Natural killer cell (primary cell): ENCODE data around the gene ZNF398. TPM values are rescaled to one million over a fixed set of nuclear protein-coding genes. Genes with fewer than 3 reads are reported as not detected.

ENCODE experiments used
- ATAC-seq, 3 donors: fragments of 150-1000 bp in 2 of 3; fragments of 200-7000 bp in 1 of 3; cut with Tn5 transposase; 1 replicate in 1 of 3; 2 replicates in 2 of 3; pipeline ENCODE4 v1.10.0; 2021; ENCODE audit warnings: mild to moderate bottlenecking in 2 of 3, moderate library complexity in 2 of 3
- DNase-seq, 2 donors: peaks; one replicate each; pipeline versions ENCODE4 v3.0.0 to v3.0.0-alpha.2; 2013 to 2021; ENCODE audit warnings: mixed read lengths in 1 of 2
- H3K27ac ChIP-seq: one replicate; pipeline ENCODE4 v1.5.1; 2013; ENCODE audit warnings: mild to moderate bottlenecking, low read length
- H3K27me3 ChIP-seq: one replicate; pipeline ENCODE4 v1.6.1; 2013; ENCODE audit warnings: low read length; ENCODE audit not compliant: control insufficient read depth, insufficient read depth
- H3K36me3 ChIP-seq: one replicate; pipeline ENCODE4 v1.6.1; 2013; ENCODE audit warnings: low read length; ENCODE audit not compliant: control insufficient read depth, insufficient read depth
- H3K4me1 ChIP-seq: one replicate; pipeline ENCODE4 v1.6.1; 2013; ENCODE audit warnings: low read length; ENCODE audit not compliant: control insufficient read depth, insufficient read depth
- H3K4me3 ChIP-seq: one replicate; pipeline ENCODE4 v1.5.1; 2013; ENCODE audit warnings: low read length
- H3K9me3 ChIP-seq: one replicate; pipeline ENCODE4 v1.6.1; 2013; ENCODE audit warnings: low read length; ENCODE audit not compliant: control insufficient read depth, insufficient read depth
- H3K27ac Mint-ChIP-seq, 2 donors: one replicate each; pipeline ENCODE4 v1.8.0; 2022; ENCODE audit warnings: mild to moderate bottlenecking in 2 of 2, mixed read lengths in 2 of 2, moderate library complexity in 1 of 2
- H3K27me3 Mint-ChIP-seq, 2 donors: one replicate each; pipeline ENCODE4 v1.8.0; 2022; ENCODE audit warnings: low read depth in 2 of 2, mixed read lengths in 2 of 2
- H3K36me3 Mint-ChIP-seq: one replicate; pipeline ENCODE4 v1.8.0; 2022; ENCODE audit warnings: mixed read lengths
- H3K4me1 Mint-ChIP-seq, 2 donors: one replicate each; pipeline ENCODE4 v1.8.0; 2022; ENCODE audit warnings: mixed read lengths in 2 of 2
- H3K4me3 Mint-ChIP-seq: one replicate; pipeline ENCODE4 v1.8.0; 2022; ENCODE audit warnings: mild to moderate bottlenecking, moderate library complexity, mixed read lengths
- H3K9me3 Mint-ChIP-seq, 2 donors: one replicate each; pipeline ENCODE4 v1.8.0; 2022; ENCODE audit warnings: mixed read lengths in 2 of 2
- CTCF ChIP-seq: fragments of 200-600 bp; IDR thresholded peaks from one replicate; pipeline ENCODE4 v1.8.0; 2022; ENCODE audit warnings: antibody characterized with exemption
- WGBS: methylation state at CpG from one replicate; pipeline ENCODE4 v1.1.7; 2013; ENCODE audit warnings: missing lambda C conversion rate; ENCODE audit not compliant: insufficient coverage; 5-methylcytosine and 5-hydroxymethylcytosine counted together
- intact Hi-C: fragments of 100-400 bp; cut with micrococcal nuclease; formaldehyde crosslinking; loops from one replicate; pipeline ENCODE4 v1.14.2; 2022
- total RNA-seq, 4 donors: library from RNA; stranded (reverse); fragments of 120-200 nt in 1 of 4; gene quantifications; one replicate each; pipeline versions ENCODE4 v1.2.3 to v1.2.4, GENCODE V29; 2013 to 2022

Gene ZNF398
- total RNA-seq, 3 donors from 2014 or later (not counting 1 experiment from before 2014, with no cell fraction given): 14.8 to 18.5 (median 18.5) TPM

GRCh38 chr7:149229526-149229925 lies 82.3 kb downstream of the ZNF398 start:
- Mint-ChIP-seq H3K4me3 (no peak overlapping the region), H3K27ac (no peak overlapping the region)
- WGBS: 65% methylated on average over 6 of the region's 6 CpGs

GRCh38 chr7:149232362-149232761 lies 85.1 kb downstream of the ZNF398 start:
- Mint-ChIP-seq H3K9me3 (no peaks in the 10 kb centered on the region), H3K4me3 (no peak overlapping the region), H3K27me3 (peaks cover 7 to 9% of the 10 kb centered on the region in 2 donors), H3K27ac (no peak overlapping the region), H3K36me3 (no peaks in the 10 kb centered on the region), H3K4me1 (no peaks in the 10 kb centered on the region)
- Histone ChIP-seq H3K36me3 (no peaks in the 10 kb centered on the region), H3K4me3 (no peak overlapping the region), H3K27ac (no peak overlapping the region), H3K27me3 (peaks cover 2% of the 10 kb centered on the region), H3K4me1 (no peaks in the 10 kb centered on the region), H3K9me3 (no peaks in the 10 kb centered on the region)
- WGBS: 81% methylated on average over 2 of the region's 2 CpGs
- no peak for ATAC-seq
- intact Hi-C loops: no loop called here
- no peak for DNase-seq
- no peak for TF ChIP-seq CTCF

More at GRCh38 chr7:149229526-149229925, 82.3 kb downstream of the ZNF398 start:
- no peaks in the 10 kb centered on the region for H3K36me3 Mint-ChIP-seq
- no peak for DNase-seq
- intact Hi-C loops: no loop called here
- H3K27me3 Mint-ChIP-seq: peaks cover 7 to 9% of the 10 kb centered on the region in 2 donors
- no peaks in the 10 kb centered on the region for H3K4me1 ChIP-seq
- peaks cover 2% of the 10 kb centered on the region for H3K27me3 ChIP-seq
- H3K4me1 Mint-ChIP-seq: no peaks in the 10 kb centered on the region
- H3K9me3 ChIP-seq: no peaks in the 10 kb centered on the region
- no peaks in the 10 kb centered on the region for H3K9me3 Mint-ChIP-seq
- TF ChIP-seq CTCF: no peak
- H3K27ac ChIP-seq: no peak overlapping the region
- no peak overlapping the region for H3K4me3 ChIP-seq
- ATAC-seq: no peak
- H3K36me3 ChIP-seq: no peaks in the 10 kb centered on the region

Other genes with a start within 250 kb of the ZNF398 start
- 10 to 100 TPM; 54.0 to 82.0 (median 62.7) TPM for gene PDIA4, start 118.9 kb upstream of the ZNF398 start, total RNA-seq
- gene ZNF786, start 56.7 kb upstream of the ZNF398 start, total RNA-seq: 1 to 10 TPM; 3.2 to 9.1 (median 4.6) TPM
- gene ZNF425, start 21.1 kb upstream of the ZNF398 start, total RNA-seq: 1 to 10 TPM; 1.2 to 1.7 (median 1.4) TPM
- 10 to 100 TPM; 22.2 to 29.9 (median 26.0) TPM for gene ZNF282, start 48.1 kb downstream of the ZNF398 start, total RNA-seq
- 10 to 100 TPM; 11.2 to 23.7 (median 17.0) TPM for gene ZNF212, start 92.2 kb downstream of the ZNF398 start, total RNA-seq
- gene ZNF783, start 114.7 kb downstream of the ZNF398 start, total RNA-seq: 10 to 100 TPM; 24.0 to 29.8 (median 28.3) TPM